Fibroblast of villous mesenchyme (primary cell): ENCODE data around the gene CDH4. TPM values are rescaled to one million over a fixed set of nuclear protein-coding genes. Genes with fewer than 3 reads are reported as not detected.
A peak's percentile ranks its signal among the peaks of the same experiment; 100 is the strongest.

Experiments used
- DNase-seq: peaks from one replicate; pipeline ENCODE4 v3.0.0-alpha.2; 2010; ENCODE audit warnings: low read depth
- H3K4me3 ChIP-seq: 2 replicates; pipeline ENCODE4 v1.5.1; 2011; ENCODE audit warnings: low read depth, mild to moderate bottlenecking, low read length
- total RNA-seq: library from RNA; depleted of rRNA; stranded (reverse); fragments of >200 nt; gene quantifications from 2 replicates; pipeline ENCODE4 v1.2.3, GENCODE V29; 2012
- TF ChIP-seq, protein P1 (sequence below): IDR thresholded peaks from 2 replicates; pipeline ENCODE4 v1.5.1; 2012; ENCODE audit warnings: low read depth, mild to moderate bottlenecking, low read length; ENCODE audit not compliant: insufficient read depth

CDH4 gene
- total RNA-seq, 1 donor: 1.7 TPM

DNA sequence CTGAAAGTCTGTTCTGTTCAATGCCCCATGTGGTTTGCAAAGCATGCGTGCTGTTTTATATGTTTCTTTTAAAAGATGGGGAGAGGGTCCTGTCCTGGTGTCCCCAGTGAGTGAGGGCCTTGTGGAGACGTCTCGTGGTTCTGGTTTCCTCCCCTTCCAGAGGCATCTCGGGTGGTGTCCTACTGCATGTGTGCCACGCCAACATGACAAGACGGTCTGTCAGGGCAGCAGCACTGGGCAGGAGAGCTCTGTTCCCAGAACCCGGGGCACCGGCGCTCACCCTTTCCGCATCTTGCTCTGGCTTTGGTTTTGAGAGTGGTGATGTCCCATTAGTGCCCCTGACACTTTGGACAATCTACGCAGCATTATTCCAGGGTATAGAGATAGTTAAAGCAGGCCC, 275.6 kb downstream of the CDH4 start:
- no peak overlapping the region for H3K4me3 ChIP-seq
- no peak for DNase-seq
- TF ChIP-seq, protein P1, sequence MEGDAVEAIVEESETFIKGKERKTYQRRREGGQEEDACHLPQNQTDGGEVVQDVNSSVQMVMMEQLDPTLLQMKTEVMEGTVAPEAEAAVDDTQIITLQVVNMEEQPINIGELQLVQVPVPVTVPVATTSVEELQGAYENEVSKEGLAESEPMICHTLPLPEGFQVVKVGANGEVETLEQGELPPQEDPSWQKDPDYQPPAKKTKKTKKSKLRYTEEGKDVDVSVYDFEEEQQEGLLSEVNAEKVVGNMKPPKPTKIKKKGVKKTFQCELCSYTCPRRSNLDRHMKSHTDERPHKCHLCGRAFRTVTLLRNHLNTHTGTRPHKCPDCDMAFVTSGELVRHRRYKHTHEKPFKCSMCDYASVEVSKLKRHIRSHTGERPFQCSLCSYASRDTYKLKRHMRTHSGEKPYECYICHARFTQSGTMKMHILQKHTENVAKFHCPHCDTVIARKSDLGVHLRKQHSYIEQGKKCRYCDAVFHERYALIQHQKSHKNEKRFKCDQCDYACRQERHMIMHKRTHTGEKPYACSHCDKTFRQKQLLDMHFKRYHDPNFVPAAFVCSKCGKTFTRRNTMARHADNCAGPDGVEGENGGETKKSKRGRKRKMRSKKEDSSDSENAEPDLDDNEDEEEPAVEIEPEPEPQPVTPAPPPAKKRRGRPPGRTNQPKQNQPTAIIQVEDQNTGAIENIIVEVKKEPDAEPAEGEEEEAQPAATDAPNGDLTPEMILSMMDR: no peak

- no peak for DNase-seq
- TF ChIP-seq, protein P1: no peak
- no peak overlapping the region for H3K4me3 ChIP-seq
Measured at GRCh38 chr20:61528591-61528990, 276.5 kb downstream of the CDH4 start.

GRCh38 chr20:61529354-61529753, 277.3 kb downstream of the CDH4 start:
- TF ChIP-seq, protein P1: no peak
- no peak overlapping the region for H3K4me3 ChIP-seq
- DNase-seq: no peak

GRCh38 chr20:61531553-61532345, 279.7 kb downstream of the CDH4 start:
- DNase-seq: peak; percentile 25
- no peak overlapping the region for H3K4me3 ChIP-seq
- TF ChIP-seq, protein P1: no peak

GRCh38 chr20:61532736-61533135, 280.7 kb downstream of the CDH4 start:
- TF ChIP-seq, protein P1: no peak
- H3K4me3 ChIP-seq: no peak overlapping the region
- no peak for DNase-seq

- no peak for DNase-seq
- no peak overlapping the region for H3K4me3 ChIP-seq
- TF ChIP-seq, protein P1: no peak
Measured at GRCh38 chr20:61533231-61533631, 281.2 kb downstream of the CDH4 start.

- no peak overlapping the region for H3K4me3 ChIP-seq
Measured at GRCh38 chr20:61534346-61534745, 282.3 kb downstream of the CDH4 start.

More at GRCh38 chr20:61534346-61534745, 282.3 kb downstream of the CDH4 start:
- TF ChIP-seq, protein P1: no peak
- no peak for DNase-seq
